GM18870 (cell line): ENCODE measurements around the gene GRID2.

Experiments used
- ATAC-seq: cut with Tn5 transposase; IDR thresholded peaks from one replicate; pipeline ENCODE4 v1.9.1; 2021; ENCODE audit warnings: moderate library complexity; ENCODE audit not compliant: unreplicated experiment

Gene GRID2

DNA sequence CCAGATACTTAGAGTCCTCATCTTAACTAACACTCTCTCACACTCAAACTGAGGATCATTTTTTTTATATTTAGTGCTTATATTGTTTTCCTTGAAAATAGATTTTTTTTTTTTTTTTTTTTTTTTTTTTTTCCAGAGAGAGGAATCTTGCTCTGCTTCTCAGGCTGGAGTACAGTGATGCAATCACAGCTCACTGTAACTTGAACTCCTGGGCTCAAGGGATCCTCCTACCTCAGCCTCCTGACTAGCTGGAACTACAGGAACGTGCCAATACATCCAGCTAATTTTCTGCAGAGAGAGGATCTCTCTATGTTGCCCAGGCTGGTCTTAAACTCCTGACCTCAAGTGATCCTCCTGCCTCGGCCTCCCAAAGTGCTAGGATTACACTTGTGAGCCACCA lies 874.5 kb downstream of the GRID2 start:
- no peak for ATAC-seq

DNA sequence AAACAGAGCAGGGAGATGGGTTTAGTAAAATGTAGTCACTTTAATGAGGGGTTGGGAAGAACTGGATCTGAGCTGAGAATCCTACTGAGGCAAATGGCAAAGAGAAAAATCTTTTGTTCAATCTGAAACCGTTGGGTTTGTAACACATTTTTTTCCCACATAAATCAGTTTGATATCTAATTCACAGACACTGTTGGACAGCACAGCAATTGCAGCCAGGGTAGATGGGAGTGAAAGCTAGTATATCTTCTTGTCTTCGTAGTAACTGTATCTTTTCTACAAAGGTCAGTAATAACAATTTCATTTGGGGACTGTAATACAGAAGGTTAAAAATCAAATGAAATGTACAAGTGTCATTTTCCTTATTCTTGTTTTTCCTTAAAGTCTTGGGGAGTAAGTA lies 875.3 kb downstream of the GRID2 start:
- no peak for ATAC-seq

DNA sequence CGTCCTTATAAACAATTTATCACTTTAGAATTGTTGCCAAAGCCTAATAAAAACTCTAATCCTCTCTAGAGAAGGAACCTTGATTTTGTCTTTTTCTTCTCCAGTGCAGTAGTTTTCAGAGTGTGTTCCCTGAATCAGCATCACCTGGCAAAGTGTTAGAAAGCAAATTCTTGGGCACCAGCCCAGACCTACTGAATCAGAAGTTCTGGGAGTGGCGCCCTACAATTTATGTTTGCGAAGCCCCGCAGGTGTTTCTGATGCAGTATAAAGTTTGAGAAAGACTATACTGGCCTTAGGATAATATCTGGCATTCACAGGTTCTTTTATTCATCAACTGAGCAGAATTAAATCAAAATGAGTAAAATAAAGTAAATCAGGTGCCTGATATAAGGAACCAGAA lies 879.0 kb downstream of the GRID2 start:
- no peak for ATAC-seq

DNA sequence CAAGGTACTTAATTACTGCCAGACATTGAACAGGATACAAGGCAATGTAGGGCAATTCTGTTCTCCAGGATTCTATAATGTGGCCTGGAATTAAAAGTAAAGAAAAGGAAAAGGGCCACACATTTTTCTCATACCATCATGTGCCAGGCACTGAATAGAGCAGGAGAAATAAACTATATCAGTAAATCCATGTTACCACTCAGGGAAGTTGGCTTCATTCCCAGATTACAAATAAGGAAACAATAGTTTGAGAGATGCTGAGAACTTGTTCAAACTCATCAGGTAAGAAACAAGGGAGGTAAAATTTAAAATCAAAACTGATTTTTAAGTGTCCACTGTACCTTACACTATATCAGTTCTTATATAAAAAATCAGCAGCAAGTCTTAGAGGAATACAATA lies 879.8 kb downstream of the GRID2 start:
- ATAC-seq: no peak

DNA sequence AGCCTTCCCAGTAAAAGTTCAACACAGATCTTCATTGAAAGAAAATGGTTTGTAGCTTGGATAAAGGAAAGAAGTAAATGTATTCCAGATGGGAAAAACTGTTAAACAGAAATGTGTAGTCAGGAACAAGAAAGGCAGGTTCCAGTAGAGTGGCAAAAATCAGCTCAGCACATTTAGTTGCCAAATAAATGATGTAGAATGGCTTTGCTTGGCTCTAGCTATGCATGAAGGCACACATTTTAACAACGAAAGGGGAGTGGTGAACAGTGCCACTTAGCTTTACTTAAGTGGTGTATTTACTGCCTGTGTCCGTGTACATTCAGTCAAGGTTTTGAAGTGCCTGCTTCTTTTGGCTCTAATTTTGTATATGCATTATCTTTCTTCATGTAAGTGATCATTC lies 880.3 kb downstream of the GRID2 start:
- no peak for ATAC-seq

DNA sequence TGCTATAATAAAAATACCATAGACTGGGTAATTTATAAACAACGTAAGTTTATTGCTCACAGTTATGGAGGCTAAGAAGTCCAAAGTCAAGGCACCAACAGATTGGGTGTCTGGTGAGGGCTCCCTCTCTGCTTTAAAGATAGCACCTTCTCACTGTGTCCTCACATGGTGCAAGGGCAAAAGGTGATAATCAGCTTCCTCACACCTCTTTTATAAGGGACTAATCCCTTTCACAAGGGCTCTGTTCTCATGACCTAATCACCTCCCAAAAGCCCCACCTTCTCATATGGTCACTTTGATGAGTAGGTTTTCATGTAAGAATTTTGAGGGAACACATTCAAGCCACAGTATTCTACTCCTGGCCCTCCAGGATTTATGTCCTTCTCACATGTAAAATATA lies 883.1 kb downstream of the GRID2 start:
- no peak for ATAC-seq

DNA sequence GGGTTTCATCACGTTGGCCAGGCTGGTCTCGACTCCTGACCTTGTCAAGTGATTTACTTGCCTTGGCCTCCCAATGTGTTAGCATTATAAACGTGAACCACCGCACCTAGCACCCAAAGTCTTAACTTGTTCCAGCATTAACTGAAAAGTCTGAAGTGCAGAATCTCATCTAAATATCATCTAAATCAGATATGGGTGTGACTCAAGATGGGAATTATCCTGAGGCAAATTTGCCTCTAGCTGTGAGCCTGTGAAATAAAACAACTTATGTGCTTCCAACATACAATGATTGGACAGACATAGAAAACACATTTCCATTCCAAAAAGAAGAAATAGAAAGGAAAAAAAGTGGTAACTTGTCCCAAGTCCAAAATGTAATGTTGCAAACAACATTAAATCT lies 883.7 kb downstream of the GRID2 start:
- ATAC-seq: no peak

DNA sequence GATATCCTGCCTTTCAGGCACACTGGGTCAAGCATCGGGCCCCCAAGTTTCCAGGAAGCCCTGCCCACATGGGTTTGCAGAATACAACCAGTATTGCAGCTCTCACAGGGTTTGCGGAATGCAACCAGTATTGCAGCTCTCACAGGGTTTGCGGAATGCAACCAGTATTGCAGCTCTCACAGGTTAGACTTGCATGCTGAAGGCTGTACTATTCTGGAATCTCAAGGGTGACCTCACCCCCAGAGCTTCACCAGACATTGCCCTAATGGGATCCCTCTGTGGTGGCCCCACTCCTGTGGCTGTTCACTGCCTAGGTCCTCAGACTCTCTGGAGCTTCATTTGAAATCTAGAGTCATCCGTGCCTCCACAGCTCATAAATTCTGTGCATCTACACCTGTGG lies 884.1 kb downstream of the GRID2 start:
- no peak for ATAC-seq

DNA sequence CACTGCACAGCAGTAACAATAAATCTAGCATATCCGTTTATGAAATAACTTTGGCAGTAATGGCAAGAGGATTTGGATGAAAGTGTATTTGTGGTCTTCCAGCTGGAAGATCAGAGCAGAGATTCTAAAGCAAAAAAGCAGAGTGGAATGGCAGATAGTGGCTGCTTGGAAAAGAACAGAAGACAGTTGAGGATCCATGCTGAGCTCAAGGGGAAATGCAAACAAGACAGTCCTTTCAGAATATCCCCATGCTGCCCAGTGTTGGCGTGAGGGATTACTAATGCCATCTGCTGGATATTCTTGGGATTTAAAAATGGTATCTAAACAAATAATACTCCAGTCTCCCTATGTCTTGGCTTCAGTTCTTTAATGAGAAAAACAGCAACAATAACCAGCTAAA lies 895.7 kb downstream of the GRID2 start:
- peak; percentile 64 for ATAC-seq

DNA sequence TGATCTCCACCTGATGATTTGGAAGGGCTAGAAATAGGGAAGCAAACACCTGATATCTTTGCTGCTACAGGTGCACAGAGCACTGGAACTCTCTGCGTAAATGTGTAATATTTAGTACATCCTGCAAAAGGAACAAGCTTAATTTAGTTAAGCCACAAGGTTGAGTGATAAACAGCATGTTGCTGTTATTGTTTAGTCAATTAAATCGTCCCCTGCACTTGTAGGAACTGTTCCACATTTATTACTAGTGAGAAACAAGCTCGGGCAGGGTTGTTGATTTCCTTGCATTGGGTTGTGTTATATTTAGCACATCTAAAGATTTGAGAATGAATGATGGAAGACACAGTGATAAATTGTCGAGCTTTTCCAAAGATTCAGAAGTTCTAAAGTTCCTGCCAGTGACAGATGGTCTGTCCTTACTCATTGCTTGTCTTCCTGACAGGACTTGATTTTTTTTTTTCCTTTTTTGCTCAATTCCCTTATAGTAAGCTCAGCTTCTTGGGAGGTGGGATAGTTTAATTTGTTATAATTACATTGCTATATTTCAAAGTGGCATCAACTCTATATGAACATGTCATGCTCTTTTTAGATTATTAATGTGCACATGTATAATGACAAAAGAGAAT lies 897.8 kb downstream of the GRID2 start:
- ATAC-seq: no peak

DNA sequence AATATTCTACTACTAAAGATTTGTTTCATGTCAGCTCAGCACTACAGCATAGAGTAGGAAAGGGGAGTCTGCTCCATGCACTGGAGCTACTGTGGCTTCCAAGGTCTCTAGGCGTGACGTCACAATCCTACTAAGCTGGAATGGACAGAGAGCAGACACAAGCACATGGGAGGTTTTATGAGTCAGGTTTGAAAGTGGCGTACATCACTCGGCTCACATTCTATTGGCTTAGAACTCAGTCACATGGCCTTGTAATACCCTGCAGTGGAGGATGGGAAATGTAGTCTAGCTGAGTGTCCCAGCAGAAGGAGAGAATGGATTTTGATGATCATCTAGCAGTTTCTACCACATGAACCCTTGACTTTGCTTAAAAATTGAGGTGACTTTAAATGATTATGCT lies 899.9 kb downstream of the GRID2 start:
- peak; percentile 39 for ATAC-seq

DNA sequence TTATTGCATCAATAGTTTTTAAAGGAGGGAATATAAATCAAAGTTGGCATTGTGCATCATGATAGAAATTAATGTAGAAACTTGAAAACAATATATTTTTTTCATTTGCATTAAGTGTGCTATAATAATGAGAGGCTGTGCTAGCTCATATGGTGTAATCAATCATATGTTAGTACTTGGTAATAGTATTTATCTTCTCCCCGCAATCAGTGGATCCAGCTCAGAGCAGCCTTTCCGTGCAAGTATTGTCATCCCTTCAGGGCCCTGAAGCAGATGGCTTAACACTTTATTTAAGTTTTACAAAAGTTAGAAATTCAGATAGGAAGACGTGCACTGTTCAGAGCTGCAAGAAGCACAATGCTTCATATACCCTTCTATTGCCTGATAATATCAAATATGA lies 908.5 kb downstream of the GRID2 start:
- no peak for ATAC-seq

DNA sequence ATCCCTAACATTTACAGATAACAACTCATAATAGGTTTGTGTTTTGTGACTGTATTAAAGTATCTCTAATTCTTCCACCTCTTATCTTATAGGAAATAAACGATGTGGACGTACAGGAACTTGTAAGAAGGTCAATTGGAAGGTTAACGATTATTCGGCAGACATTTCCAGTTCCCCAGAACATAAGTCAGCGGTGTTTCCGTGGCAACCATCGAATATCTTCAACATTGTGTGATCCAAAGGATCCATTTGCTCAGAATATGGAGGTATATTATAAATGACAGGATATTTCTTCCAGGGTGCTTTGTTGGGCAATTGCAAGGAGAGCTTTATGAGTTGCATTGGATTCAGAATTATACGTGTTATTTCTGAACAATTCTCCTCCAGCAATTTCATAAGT lies 912.9 kb downstream of the GRID2 start:
- ATAC-seq: no peak

DNA sequence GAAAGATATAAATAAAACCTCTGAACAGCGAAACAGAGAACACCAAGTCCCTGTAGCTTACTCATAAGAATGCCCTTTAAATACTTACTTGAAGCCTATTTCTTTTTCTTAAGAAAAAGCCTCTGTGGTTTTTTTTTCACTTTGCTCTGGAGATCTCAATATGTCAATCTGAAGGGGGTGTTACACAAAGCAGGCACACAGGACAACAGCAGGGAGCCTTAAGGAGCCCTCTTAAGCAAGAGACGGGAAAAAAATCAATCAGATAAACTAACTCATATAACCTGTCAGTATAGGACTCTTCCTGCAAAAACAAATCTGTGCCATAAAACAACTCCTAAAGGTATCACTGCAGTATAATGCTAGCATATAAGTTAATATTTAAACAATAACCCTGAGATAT lies 913.7 kb downstream of the GRID2 start:
- ATAC-seq: no peak

DNA sequence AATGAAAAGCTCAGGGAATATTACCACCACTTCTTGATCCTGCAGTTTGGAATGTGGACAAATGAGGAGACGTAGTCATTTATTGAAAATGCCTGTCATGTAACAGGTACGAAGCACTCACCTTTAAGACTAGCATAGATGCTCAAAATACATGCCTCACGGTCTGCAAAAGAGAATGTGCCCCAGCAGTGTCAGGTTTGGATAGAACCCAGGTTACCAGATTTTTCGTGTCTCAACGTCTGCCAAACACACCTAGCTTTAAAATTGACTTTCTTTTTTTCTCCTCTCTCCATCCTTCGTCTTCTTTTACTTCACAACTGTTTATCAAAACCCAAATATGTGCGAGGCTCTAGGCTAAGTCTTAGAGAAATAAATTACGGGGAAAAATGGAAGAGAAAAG lies 918.0 kb downstream of the GRID2 start:
- no peak for ATAC-seq

DNA sequence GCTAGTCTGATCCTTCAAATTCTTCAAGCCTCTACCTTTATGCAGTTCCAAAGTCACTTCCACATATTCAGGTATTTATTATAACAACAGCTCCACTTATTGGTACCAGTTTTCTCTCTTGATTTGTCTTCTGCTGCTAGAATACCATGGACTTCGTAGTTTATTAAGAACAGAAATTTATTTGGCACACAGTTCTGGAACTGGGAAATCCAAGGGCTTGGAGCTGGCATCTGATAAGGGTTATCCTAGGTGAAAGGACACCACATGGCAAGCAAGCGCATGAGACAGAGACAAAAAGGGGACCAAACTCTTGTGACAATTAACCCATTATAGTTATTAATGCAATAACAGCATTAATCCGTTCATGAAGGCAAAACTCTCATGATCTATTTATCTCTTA lies 924.3 kb downstream of the GRID2 start:
- no peak for ATAC-seq

DNA sequence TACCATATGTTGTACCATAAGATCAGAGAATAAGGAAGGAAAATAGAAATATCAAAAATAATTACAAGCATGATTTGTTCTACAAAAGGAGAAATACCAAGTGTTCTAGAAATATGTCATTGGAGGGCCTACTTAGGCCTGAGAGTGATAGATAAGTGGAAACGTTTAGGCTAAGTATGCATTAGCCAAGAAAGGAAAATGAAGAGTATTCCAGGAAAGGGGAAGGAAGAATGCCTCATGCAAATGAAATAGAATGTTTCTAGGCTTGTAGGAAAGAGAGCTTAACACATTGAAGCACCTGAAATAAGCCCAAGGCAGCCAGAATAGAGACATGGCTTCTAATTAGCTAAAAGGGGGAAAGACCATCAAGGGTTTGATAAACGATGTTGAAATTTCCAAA lies 929.1 kb downstream of the GRID2 start:
- no peak for ATAC-seq

DNA sequence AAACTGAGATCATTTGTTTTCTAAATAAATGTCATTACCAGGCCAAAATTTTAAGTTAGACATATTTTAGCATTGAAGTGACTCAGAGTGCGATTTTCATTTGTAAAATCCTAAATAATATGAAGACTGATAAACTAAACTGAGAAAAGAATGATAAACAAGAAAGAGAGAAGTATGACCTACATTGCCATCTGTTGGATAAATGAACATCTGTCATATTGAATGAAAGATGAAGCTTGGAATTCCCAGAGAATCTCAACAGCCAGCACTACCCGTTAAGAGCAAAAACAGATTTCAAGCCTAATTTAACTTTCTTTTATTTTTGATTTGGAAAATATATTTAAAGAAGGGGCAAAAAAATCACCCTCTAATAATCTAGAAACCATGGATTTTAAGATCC lies 933.8 kb downstream of the GRID2 start:
- no peak for ATAC-seq

DNA sequence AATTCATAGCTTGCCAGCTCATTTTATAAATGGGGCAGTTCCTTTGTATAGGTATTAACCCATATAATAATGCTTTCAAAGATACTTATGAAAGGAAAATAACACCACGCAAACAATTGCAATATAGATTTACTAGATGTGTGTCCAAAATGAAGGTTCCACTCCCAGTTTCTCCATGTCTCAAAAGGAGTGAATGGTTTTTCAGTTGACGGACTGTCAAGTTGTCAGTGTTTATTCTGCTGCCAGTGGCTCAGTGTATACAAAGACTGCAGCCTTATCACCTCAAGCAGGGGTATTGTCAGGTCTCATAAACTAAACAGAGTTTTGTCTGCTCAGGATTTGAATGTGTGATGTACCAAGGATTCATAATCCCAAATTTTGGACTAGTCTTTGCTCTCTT lies 939.5 kb downstream of the GRID2 start:
- ATAC-seq: no peak

DNA sequence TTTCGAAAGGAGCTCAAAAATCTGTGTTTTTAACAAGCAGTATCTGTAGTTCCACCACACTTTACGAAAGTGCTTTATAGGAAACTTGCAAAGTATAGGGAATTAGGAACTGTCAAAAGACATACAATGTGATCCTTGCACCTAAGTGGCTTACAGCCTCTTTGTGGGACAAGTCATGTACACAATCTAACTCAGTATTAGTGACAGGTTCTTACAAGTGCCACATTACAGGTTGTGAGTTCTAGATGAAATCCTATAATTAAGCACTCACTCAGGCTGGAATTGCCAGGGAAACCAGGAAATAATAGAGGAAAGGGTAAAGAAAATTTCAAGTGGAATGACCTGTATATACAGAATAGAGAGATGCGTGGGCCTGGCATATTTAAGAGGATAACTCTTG lies 957.4 kb downstream of the GRID2 start:
- ATAC-seq: no peak

DNA sequence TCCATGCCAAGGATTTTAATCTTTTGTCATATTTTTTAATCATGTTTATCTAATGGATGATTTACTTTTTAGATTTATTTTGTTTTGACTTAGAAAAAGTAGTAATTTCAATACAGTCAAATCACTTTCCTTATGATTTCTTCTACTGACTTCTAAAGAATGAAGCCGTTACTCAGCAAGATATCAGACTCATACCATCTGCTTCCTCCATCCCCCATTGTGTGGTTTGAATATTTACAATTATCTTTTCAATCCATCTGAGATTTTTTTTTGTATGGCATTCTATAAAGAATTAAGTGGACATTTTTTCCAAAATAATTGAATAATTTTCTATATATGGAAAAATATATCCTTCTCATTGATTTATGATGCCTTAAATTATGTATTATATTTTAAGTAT lies 959.4 kb downstream of the GRID2 start:
- ATAC-seq: no peak

DNA sequence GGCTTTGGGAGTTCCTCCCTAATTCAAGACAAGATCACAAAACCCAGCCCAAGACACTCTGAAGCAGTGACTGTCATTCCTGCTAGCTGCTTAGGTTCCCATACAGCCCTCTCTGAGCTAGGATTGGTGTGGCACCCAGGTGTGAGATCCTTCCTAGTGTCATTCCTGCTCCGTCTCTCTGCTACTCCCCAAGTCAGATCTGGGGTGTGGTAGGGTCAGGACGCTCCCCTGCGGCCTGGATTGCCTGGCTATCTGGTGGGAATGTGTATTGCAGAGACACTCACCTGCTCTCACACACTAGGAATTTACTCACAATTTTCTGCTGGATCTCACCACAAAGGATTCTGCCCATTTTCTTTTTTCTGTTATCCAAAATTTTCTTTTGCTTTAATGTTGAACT lies 964.0 kb downstream of the GRID2 start:
- no peak for ATAC-seq

DNA sequence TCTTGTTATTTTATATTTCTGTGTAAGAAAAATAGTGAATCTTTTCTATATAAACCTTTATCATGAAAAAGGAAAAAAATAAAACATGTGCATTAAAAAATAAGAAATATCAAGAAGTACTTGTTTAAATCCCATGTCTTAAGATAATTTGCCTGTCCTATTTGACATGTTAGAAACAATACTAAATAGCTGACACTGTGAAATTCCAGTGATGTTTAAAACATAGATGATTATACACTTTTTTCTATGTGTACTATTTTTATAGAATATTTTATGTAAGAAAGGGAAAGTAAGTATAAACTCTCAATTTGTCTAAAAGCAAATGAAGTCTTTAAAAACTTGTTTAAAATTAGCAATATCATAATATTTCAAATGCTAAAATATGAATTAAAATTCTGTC lies 981.6 kb downstream of the GRID2 start:
- no peak for ATAC-seq

DNA sequence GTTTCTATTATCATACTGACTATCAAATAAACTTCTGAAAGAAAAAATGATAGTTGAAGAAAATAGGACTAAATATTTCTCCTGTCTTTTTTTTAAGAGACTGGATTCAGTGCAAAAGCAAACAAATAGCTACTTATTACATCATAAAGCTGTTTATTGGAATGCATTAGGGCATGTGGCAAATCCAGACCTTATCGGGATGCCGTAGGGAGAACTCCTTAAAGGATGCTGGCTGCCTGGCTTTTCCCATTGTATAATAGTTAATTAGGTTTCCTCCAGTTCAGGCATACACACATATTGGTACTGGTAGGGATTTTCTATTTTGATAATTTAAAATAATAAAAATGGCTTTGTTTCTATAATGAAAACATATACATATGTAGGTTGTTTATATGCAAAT lies 985.5 kb downstream of the GRID2 start:
- no peak for ATAC-seq
